ENCODE results near the gene RGS7. TPM values are rescaled to one million over a fixed set of nuclear protein-coding genes. Genes with fewer than 3 reads are reported as not detected.
"Not testable (repeated sequence)": the region's sequence is repeated elsewhere in the genome, so short reads cannot be mapped to it uniquely, and the experiment has no call there.

RGS7 gene
- total RNA-seq, 4 donors from 2014 or later, result 0.27 TPM; not detected in 3

DNA sequence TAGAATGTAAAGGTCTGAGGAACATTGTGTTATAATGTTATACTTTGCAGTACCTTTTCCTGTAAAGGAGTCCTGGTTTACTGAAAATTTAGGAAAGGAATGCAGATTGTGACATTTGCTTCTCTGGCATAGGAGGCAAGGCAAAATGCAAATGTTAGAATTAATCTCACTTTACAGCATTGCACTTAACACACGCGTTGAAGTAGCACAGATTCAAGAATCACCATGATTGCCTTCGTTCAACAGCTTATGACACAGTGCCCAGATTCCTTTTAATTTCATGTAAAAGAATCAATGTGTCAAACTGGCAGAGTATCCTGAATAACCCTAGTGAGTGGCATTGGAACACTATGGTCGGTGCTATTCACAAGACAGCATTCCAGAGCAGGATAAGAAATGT is 47.4 kb downstream of the RGS7 start:
- peaks cover 0 to 6% (median 0%) of the 10 kb centered on the region in 3 donors for H3K9me3 ChIP-seq
- 79 to 87% methylated on average over 4 of the region's 4 CpGs for WGBS, 2 donors (ENCODE audit: low coverage in 1 of 2)
- no peaks in the 10 kb centered on the region for H3K4me1 ChIP-seq
- no peaks in the 10 kb centered on the region for H3K36me3 ChIP-seq
- H3K27ac ChIP-seq, result no peak overlapping the region
- no peak for ATAC-seq
- no peaks in the 10 kb centered on the region for H3K27me3 ChIP-seq
- no peak overlapping the region for H3K4me3 ChIP-seq
- TF ChIP-seq EP300 (IDR thresholded peaks at IDR 0.05) (no peak), POLR2A (IDR thresholded peaks at IDR 0.05) (no peak), POLR2AphosphoS5 (IDR thresholded peaks at IDR 0.05) (no peak)
- TF ChIP-seq, protein P1, sequence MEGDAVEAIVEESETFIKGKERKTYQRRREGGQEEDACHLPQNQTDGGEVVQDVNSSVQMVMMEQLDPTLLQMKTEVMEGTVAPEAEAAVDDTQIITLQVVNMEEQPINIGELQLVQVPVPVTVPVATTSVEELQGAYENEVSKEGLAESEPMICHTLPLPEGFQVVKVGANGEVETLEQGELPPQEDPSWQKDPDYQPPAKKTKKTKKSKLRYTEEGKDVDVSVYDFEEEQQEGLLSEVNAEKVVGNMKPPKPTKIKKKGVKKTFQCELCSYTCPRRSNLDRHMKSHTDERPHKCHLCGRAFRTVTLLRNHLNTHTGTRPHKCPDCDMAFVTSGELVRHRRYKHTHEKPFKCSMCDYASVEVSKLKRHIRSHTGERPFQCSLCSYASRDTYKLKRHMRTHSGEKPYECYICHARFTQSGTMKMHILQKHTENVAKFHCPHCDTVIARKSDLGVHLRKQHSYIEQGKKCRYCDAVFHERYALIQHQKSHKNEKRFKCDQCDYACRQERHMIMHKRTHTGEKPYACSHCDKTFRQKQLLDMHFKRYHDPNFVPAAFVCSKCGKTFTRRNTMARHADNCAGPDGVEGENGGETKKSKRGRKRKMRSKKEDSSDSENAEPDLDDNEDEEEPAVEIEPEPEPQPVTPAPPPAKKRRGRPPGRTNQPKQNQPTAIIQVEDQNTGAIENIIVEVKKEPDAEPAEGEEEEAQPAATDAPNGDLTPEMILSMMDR (IDR thresholded peaks at IDR 0.05), result no peak

DNA sequence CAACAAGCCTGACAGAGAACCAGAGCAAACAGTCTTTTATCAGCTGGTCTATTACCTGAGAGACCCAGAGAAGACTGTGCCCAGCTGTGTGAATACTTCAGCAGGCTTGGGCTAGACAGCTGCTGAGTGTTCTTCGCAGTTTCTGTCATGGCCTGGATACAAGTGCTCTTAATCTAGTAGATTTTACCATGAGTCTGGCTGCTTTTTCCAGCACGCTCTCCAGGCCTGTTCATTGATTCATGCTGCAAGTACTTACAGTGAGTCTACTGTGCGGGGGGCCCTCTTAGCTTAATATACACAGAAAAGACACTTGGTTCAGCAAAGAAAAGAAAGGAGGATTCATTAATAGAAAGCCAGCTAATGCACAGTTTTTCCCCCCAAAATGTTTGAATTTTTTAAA is 48.5 kb downstream of the RGS7 start:
- Histone ChIP-seq H3K36me3 (no peaks in the 10 kb centered on the region), H3K27ac (no peak overlapping the region), H3K27me3 (no peaks in the 10 kb centered on the region), H3K4me1 (no peaks in the 10 kb centered on the region), H3K9me3 (peaks cover 0 to 6% (median 0%) of the 10 kb centered on the region in 3 donors), H3K4me3 (no peak overlapping the region)
- no peak for ATAC-seq
- TF ChIP-seq POLR2AphosphoS5 (IDR thresholded peaks at IDR 0.05) (no peak), POLR2A (IDR thresholded peaks at IDR 0.05) (no peak), EP300 (IDR thresholded peaks at IDR 0.05) (no peak)
- TF ChIP-seq, protein P1 (IDR thresholded peaks at IDR 0.05), result no peak
- 30 to 40% methylated on average over 3 of the region's 3 CpGs for WGBS, 2 donors (ENCODE audit: low coverage in 1 of 2)

DNA sequence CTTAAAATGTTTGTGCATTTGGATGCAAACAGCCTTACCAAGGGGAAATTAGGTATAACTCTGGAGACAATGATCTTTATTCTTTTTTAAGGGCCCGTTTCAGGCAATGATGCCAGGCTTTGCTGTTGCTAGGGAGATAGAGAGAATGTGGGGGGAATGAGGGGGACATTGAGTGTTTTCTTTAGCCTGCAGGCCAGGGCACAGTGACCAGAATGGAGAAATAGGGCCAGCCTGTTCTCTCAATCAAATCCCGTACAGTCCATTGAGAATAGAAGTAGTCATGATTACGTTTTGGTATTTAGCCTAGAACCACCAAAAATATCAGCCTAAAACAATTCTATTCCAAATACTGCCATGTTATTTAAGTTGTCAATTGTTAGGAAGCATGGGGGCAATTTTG is 49.0 kb downstream of the RGS7 start:
- Histone ChIP-seq H3K27me3 (no peaks in the 10 kb centered on the region), H3K27ac (no peak overlapping the region), H3K4me1 (no peaks in the 10 kb centered on the region), H3K9me3 (peaks cover 0 to 6% (median 0%) of the 10 kb centered on the region in 3 donors), H3K36me3 (no peaks in the 10 kb centered on the region), H3K4me3 (no peak overlapping the region)
- no peak for TF ChIP-seq POLR2A (IDR thresholded peaks at IDR 0.05)
- TF ChIP-seq, protein P1 (IDR thresholded peaks at IDR 0.05), result no peak
- TF ChIP-seq POLR2AphosphoS5 (IDR thresholded peaks at IDR 0.05), result no peak
- no peak for TF ChIP-seq EP300 (IDR thresholded peaks at IDR 0.05)
- WGBS, 2 donors (ENCODE audit: low coverage in 1 of 2), result 73 to 84% methylated on average over 2 to 3 of the region's 3 CpGs
- ATAC-seq, result no peak

DNA sequence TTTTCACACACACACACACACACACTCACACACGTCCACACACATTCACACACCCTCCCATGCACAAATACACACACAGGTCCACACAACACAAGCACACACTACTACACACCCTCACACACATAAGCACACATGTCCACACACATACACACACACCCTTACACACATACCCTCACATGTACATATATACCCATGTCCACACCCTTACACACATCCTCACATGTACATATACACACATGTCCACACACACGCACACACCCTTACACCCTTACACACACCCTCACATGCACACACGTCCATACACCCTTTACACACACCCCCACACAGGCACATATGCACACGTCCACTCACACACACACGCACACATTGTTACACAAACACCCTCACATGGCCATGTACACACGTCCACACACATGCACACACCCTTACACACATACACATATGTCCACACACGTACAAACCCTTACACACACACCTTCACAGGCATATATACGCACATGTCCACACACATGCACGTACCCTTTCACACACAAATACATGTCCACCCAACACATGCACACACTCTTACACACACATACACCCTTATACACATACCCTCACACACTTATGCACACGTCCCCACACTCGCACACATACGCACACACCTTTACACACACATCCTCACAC is 50.7 kb downstream of the RGS7 start:
- H3K4me1 ChIP-seq, result no peaks in the 10 kb centered on the region
- H3K27ac ChIP-seq, result no peak overlapping the region
- H3K36me3 ChIP-seq, result no peaks in the 10 kb centered on the region
- peak; percentile 7 for ATAC-seq
- TF ChIP-seq POLR2AphosphoS5 (IDR thresholded peaks at IDR 0.05) (no peak), POLR2A (IDR thresholded peaks at IDR 0.05) (no peak), EP300 (IDR thresholded peaks at IDR 0.05) (no peak)
- TF ChIP-seq, protein P1 (IDR thresholded peaks at IDR 0.05), result no peak
- WGBS, 2 donors (ENCODE audit: low coverage in 1 of 2), result 80 to 83% methylated on average over 12 of the region's 12 CpGs
- H3K9me3 ChIP-seq, result peaks cover 0 to 6% (median 0%) of the 10 kb centered on the region in 3 donors
- no peaks in the 10 kb centered on the region for H3K27me3 ChIP-seq
- no peak overlapping the region for H3K4me3 ChIP-seq

DNA sequence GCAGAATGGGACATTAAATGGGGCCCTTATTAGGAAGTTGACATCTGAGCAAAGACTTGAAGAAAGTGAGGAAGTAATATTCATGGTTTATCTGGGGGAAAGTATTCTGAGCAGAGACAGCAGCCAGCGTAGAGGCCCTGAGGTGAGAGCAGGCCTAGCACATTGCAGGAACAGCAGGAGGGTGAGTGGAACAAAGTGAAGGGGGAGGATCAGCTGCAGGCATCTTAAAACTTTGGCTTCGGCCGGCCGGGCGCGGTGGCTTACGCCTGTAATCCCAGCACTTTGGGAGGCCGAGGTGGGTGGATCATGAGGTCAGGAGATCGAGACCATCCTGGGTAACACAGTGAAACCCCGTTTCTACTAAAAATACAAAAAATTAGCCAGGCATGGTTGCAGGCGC is 55.0 kb downstream of the RGS7 start:
- H3K27me3 ChIP-seq, H3K36me3 ChIP-seq, ATAC-seq, H3K9me3 ChIP-seq, H3K4me1 ChIP-seq, H3K27ac ChIP-seq, H3K4me3 ChIP-seq: not testable (repeated sequence)
- WGBS, 2 donors (ENCODE audit: low coverage in 1 of 2), result 80 to 84% methylated on average over 8 to 9 of the region's 11 CpGs

Data from gastroesophageal sphincter (tissue), 4 donors.